Endothelial cell of umbilical vein (primary cell): ENCODE measurements around the gene ALDOA.

Experiments used
- POLR2AphosphoS5 ChIP-seq: IDR thresholded peaks from 2 replicates; pipeline ENCODE4 v1.6.1; 2012; ENCODE audit warnings: low read depth, mild to moderate bottlenecking, control low read depth, low read length, moderate library complexity; ENCODE audit not compliant: insufficient read depth
- TF ChIP-seq, protein P1 (sequence below), 2 donors: IDR thresholded peaks; 1 replicate in 1 of 2; 2 replicates in 1 of 2; pipeline ENCODE4 v1.5.1; 2011; ENCODE audit warnings: low read length in 2 of 2, mild to moderate bottlenecking in 2 of 2, moderate library complexity in 2 of 2, control low read depth in 1 of 2, inconsistent platforms in 1 of 2, low read depth in 1 of 2; ENCODE audit not compliant: insufficient read depth in 1 of 2; ENCODE audit errors: extremely low read depth in 1 of 2

DNA sequence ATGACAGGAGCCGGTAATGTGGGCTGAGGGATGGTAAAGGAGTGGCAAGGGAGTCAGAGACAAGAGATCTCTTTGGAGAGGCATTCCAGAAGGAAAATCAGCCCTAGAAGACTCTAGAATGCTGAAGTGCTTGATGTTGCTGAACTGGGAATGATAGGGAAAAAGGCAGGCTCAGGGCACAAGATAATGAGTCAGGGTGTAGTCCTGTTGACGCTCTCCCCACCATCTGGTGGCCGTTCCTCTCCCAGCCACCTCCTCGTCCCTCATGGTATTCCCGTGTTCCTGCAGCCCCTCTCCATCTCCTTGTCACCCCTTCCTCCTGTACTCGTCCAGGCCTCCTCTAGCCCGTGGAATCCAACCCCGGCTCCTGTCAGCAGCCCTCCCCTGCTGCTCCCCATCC, 11.1 kb upstream of the ALDOA start:
- TF ChIP-seq POLR2AphosphoS5 = no peak
- TF ChIP-seq, protein P1, sequence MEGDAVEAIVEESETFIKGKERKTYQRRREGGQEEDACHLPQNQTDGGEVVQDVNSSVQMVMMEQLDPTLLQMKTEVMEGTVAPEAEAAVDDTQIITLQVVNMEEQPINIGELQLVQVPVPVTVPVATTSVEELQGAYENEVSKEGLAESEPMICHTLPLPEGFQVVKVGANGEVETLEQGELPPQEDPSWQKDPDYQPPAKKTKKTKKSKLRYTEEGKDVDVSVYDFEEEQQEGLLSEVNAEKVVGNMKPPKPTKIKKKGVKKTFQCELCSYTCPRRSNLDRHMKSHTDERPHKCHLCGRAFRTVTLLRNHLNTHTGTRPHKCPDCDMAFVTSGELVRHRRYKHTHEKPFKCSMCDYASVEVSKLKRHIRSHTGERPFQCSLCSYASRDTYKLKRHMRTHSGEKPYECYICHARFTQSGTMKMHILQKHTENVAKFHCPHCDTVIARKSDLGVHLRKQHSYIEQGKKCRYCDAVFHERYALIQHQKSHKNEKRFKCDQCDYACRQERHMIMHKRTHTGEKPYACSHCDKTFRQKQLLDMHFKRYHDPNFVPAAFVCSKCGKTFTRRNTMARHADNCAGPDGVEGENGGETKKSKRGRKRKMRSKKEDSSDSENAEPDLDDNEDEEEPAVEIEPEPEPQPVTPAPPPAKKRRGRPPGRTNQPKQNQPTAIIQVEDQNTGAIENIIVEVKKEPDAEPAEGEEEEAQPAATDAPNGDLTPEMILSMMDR (IDR thresholded peaks at IDR 0.05; ENCODE audit: extremely low read depth in 1 of 2, insufficient read depth in 1 of 2, low read depth in 1 of 2, low read length in 2 of 2) = no peak
